ENCODE data around the gene EFCAB6.

EFCAB6 gene

GRCh38 chr22:43616645-43617044, 195.5 kb downstream of the EFCAB6 start:
- Histone ChIP-seq H3K4me1 (ENCODE audit: control insufficient read depth, insufficient read depth, low read length, poor library complexity, severe bottlenecking) (no peaks in the 10 kb centered on the region), H3K4me3 (ENCODE audit: insufficient read depth, low read depth, low read length, poor library complexity, severe bottlenecking) (no peak overlapping the region), H3K27me3 (replicated peaks; ENCODE audit: control insufficient read depth, insufficient read depth, low read length, poor library complexity, severe bottlenecking) (no peaks in the 10 kb centered on the region), H3K9me3 (ENCODE audit: control insufficient read depth, low read length) (no peaks in the 10 kb centered on the region), H3K27ac (ENCODE audit: insufficient read depth, low read length, poor library complexity, severe bottlenecking) (no peak overlapping the region), H3K36me3 (ENCODE audit: control insufficient read depth, insufficient read depth, low read length) (no peaks in the 10 kb centered on the region)
- DNase-seq, result no peak

GRCh38 chr22:43600265-43600664, 211.8 kb downstream of the EFCAB6 start:
- Histone ChIP-seq H3K4me3 (ENCODE audit: insufficient read depth, low read depth, low read length, poor library complexity, severe bottlenecking) (no peak overlapping the region), H3K4me1 (ENCODE audit: control insufficient read depth, insufficient read depth, low read length, poor library complexity, severe bottlenecking) (no peaks in the 10 kb centered on the region), H3K9me3 (ENCODE audit: control insufficient read depth, low read length) (no peaks in the 10 kb centered on the region), H3K27me3 (replicated peaks; ENCODE audit: control insufficient read depth, insufficient read depth, low read length, poor library complexity, severe bottlenecking) (no peaks in the 10 kb centered on the region), H3K36me3 (ENCODE audit: control insufficient read depth, insufficient read depth, low read length) (no peaks in the 10 kb centered on the region), H3K27ac (ENCODE audit: insufficient read depth, low read length, poor library complexity, severe bottlenecking) (no peak overlapping the region)
- no peak for DNase-seq

DNA sequence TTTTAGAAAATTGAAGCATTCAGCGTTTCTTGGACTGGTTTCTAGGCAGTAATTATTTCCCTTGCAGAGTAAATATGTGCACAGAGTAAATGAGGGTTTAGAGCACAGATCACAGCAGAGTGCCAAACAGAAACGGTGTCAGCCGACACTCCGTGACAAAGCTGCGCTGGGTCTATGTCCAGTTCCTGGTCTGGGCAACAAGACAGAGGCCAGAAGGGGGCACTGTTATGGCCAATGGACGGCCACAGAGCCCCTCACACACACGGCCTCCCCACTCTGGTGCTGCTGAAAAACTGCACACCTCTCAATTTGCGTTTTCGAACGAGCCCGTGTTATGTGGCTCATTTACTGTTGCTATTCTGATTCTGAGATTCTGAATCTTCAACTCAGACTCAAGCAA, 219.6 kb downstream of the EFCAB6 start:
- no peak for DNase-seq
- no peak overlapping the region for H3K27ac ChIP-seq (ENCODE audit: insufficient read depth, low read length, poor library complexity, severe bottlenecking)
- no peaks in the 10 kb centered on the region for H3K9me3 ChIP-seq (ENCODE audit: control insufficient read depth, low read length)
- H3K4me3 ChIP-seq (ENCODE audit: insufficient read depth, low read depth, low read length, poor library complexity, severe bottlenecking), result no peak overlapping the region
- H3K27me3 ChIP-seq (replicated peaks; ENCODE audit: control insufficient read depth, insufficient read depth, low read length, poor library complexity, severe bottlenecking), result no peaks in the 10 kb centered on the region
- no peaks in the 10 kb centered on the region for H3K36me3 ChIP-seq (ENCODE audit: control insufficient read depth, insufficient read depth, low read length)
- H3K4me1 ChIP-seq (ENCODE audit: control insufficient read depth, insufficient read depth, low read length, poor library complexity, severe bottlenecking), result no peaks in the 10 kb centered on the region

GRCh38 chr22:43591380-43591779, 220.7 kb downstream of the EFCAB6 start:
- H3K36me3 ChIP-seq (ENCODE audit: control insufficient read depth, insufficient read depth, low read length), result no peaks in the 10 kb centered on the region
- no peaks in the 10 kb centered on the region for H3K9me3 ChIP-seq (ENCODE audit: control insufficient read depth, low read length)
- H3K4me3 ChIP-seq (ENCODE audit: insufficient read depth, low read depth, low read length, poor library complexity, severe bottlenecking), result no peak overlapping the region
- H3K27me3 ChIP-seq (replicated peaks; ENCODE audit: control insufficient read depth, insufficient read depth, low read length, poor library complexity, severe bottlenecking), result no peaks in the 10 kb centered on the region
- no peak overlapping the region for H3K27ac ChIP-seq (ENCODE audit: insufficient read depth, low read length, poor library complexity, severe bottlenecking)
- no peak for DNase-seq
- no peaks in the 10 kb centered on the region for H3K4me1 ChIP-seq (ENCODE audit: control insufficient read depth, insufficient read depth, low read length, poor library complexity, severe bottlenecking)

GRCh38 chr22:43587574-43587973, 224.5 kb downstream of the EFCAB6 start:
- no peaks in the 10 kb centered on the region for H3K9me3 ChIP-seq (ENCODE audit: control insufficient read depth, low read length)
- H3K27ac ChIP-seq (ENCODE audit: insufficient read depth, low read length, poor library complexity, severe bottlenecking), result no peak overlapping the region
- DNase-seq, result no peak
- H3K36me3 ChIP-seq (ENCODE audit: control insufficient read depth, insufficient read depth, low read length), result no peaks in the 10 kb centered on the region
- H3K4me1 ChIP-seq (ENCODE audit: control insufficient read depth, insufficient read depth, low read length, poor library complexity, severe bottlenecking), result no peaks in the 10 kb centered on the region
- H3K27me3 ChIP-seq (replicated peaks; ENCODE audit: control insufficient read depth, insufficient read depth, low read length, poor library complexity, severe bottlenecking), result no peaks in the 10 kb centered on the region
- H3K4me3 ChIP-seq (ENCODE audit: insufficient read depth, low read depth, low read length, poor library complexity, severe bottlenecking), result no peak overlapping the region

DNA sequence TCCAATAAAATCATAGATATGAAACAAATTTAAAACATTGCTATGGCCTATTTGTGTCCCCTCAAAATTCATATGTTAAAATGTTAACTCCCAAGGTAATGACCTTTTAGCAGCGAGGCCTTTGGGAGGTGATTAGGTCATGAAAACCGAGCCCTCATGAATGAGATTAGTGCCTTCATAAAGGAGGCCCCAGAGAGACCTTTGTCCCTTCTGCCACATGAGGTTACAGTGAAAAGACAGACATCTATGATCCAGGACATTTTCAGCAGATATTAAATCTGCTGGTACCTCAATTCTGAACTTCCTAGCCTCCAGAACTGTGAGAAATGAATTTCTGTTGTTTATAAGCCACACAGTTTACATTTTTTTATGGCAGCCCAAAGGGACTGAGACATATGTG, 228.6 kb downstream of the EFCAB6 start:
- Histone ChIP-seq H3K27me3 (replicated peaks; ENCODE audit: control insufficient read depth, insufficient read depth, low read length, poor library complexity, severe bottlenecking) (no peaks in the 10 kb centered on the region), H3K36me3 (ENCODE audit: control insufficient read depth, insufficient read depth, low read length) (no peaks in the 10 kb centered on the region), H3K27ac (ENCODE audit: insufficient read depth, low read length, poor library complexity, severe bottlenecking) (no peak overlapping the region), H3K4me3 (ENCODE audit: insufficient read depth, low read depth, low read length, poor library complexity, severe bottlenecking) (no peak overlapping the region), H3K9me3 (ENCODE audit: control insufficient read depth, low read length) (no peaks in the 10 kb centered on the region), H3K4me1 (ENCODE audit: control insufficient read depth, insufficient read depth, low read length, poor library complexity, severe bottlenecking) (no peaks in the 10 kb centered on the region)
- DNase-seq, result no peak

- no peak for DNase-seq
Measured at GRCh38 chr22:43582394-43582793, 229.7 kb downstream of the EFCAB6 start.

GRCh38 chr22:43580271-43580750, 231.8 kb downstream of the EFCAB6 start:
- Histone ChIP-seq H3K27ac (ENCODE audit: insufficient read depth, low read length, poor library complexity, severe bottlenecking) (no peak overlapping the region), H3K4me3 (ENCODE audit: insufficient read depth, low read depth, low read length, poor library complexity, severe bottlenecking) (no peak overlapping the region), H3K4me1 (ENCODE audit: control insufficient read depth, insufficient read depth, low read length, poor library complexity, severe bottlenecking) (no peaks in the 10 kb centered on the region), H3K9me3 (ENCODE audit: control insufficient read depth, low read length) (no peaks in the 10 kb centered on the region), H3K27me3 (replicated peaks; ENCODE audit: control insufficient read depth, insufficient read depth, low read length, poor library complexity, severe bottlenecking) (no peaks in the 10 kb centered on the region), H3K36me3 (ENCODE audit: control insufficient read depth, insufficient read depth, low read length) (no peaks in the 10 kb centered on the region)
- no peak for DNase-seq

More at GRCh38 chr22:43582394-43582793, 229.7 kb downstream of the EFCAB6 start:
- Histone ChIP-seq H3K4me1 (ENCODE audit: control insufficient read depth, insufficient read depth, low read length, poor library complexity, severe bottlenecking) (no peaks in the 10 kb centered on the region), H3K4me3 (ENCODE audit: insufficient read depth, low read depth, low read length, poor library complexity, severe bottlenecking) (no peak overlapping the region), H3K27ac (ENCODE audit: insufficient read depth, low read length, poor library complexity, severe bottlenecking) (no peak overlapping the region), H3K27me3 (replicated peaks; ENCODE audit: control insufficient read depth, insufficient read depth, low read length, poor library complexity, severe bottlenecking) (no peaks in the 10 kb centered on the region), H3K36me3 (ENCODE audit: control insufficient read depth, insufficient read depth, low read length) (no peaks in the 10 kb centered on the region), H3K9me3 (ENCODE audit: control insufficient read depth, low read length) (no peaks in the 10 kb centered on the region)

- Histone ChIP-seq H3K27ac (ENCODE audit: insufficient read depth, low read length, poor library complexity, severe bottlenecking) (no peak overlapping the region), H3K4me1 (ENCODE audit: control insufficient read depth, insufficient read depth, low read length, poor library complexity, severe bottlenecking) (no peaks in the 10 kb centered on the region), H3K27me3 (replicated peaks; ENCODE audit: control insufficient read depth, insufficient read depth, low read length, poor library complexity, severe bottlenecking) (no peaks in the 10 kb centered on the region), H3K9me3 (ENCODE audit: control insufficient read depth, low read length) (no peaks in the 10 kb centered on the region), H3K36me3 (ENCODE audit: control insufficient read depth, insufficient read depth, low read length) (no peaks in the 10 kb centered on the region), H3K4me3 (ENCODE audit: insufficient read depth, low read depth, low read length, poor library complexity, severe bottlenecking) (no peak overlapping the region)
- no peak for DNase-seq
Measured at GRCh38 chr22:43574738-43575137, 237.4 kb downstream of the EFCAB6 start.

DNA sequence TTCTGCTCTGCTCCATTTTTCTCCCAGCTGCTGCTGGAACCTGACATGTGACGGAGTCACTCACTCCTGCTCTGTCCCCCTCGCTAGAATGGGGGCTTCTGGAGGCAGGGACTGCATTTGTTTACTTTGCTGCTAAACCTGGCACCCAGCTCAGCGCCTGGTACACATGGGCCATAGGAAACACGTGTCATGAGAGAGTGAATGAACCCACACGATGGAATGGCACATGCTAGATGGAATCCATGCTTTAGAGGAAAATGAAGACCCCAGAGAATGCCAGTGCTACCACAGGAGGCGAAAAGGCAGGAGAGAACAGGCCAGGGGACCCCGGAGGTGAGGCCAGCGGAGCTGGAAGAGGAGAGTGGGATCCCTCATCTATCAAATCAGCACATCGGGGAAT, 239.4 kb downstream of the EFCAB6 start:
- DNase-seq, result no peak
- Histone ChIP-seq H3K9me3 (ENCODE audit: control insufficient read depth, low read length) (no peaks in the 10 kb centered on the region), H3K4me3 (ENCODE audit: insufficient read depth, low read depth, low read length, poor library complexity, severe bottlenecking) (no peak overlapping the region), H3K27ac (ENCODE audit: insufficient read depth, low read length, poor library complexity, severe bottlenecking) (no peak overlapping the region), H3K36me3 (ENCODE audit: control insufficient read depth, insufficient read depth, low read length) (no peaks in the 10 kb centered on the region), H3K4me1 (ENCODE audit: control insufficient read depth, insufficient read depth, low read length, poor library complexity, severe bottlenecking) (no peaks in the 10 kb centered on the region), H3K27me3 (replicated peaks; ENCODE audit: control insufficient read depth, insufficient read depth, low read length, poor library complexity, severe bottlenecking) (no peaks in the 10 kb centered on the region)

GRCh38 chr22:43571181-43571580, 240.9 kb downstream of the EFCAB6 start:
- Histone ChIP-seq H3K27ac (ENCODE audit: insufficient read depth, low read length, poor library complexity, severe bottlenecking) (no peak overlapping the region), H3K9me3 (ENCODE audit: control insufficient read depth, low read length) (no peaks in the 10 kb centered on the region)
- DNase-seq, result no peak

More at GRCh38 chr22:43571181-43571580, 240.9 kb downstream of the EFCAB6 start:
- H3K27me3 ChIP-seq (replicated peaks; ENCODE audit: control insufficient read depth, insufficient read depth, low read length, poor library complexity, severe bottlenecking), result no peaks in the 10 kb centered on the region
- H3K4me3 ChIP-seq (ENCODE audit: insufficient read depth, low read depth, low read length, poor library complexity, severe bottlenecking), result no peak overlapping the region
- no peaks in the 10 kb centered on the region for H3K4me1 ChIP-seq (ENCODE audit: control insufficient read depth, insufficient read depth, low read length, poor library complexity, severe bottlenecking)
- no peaks in the 10 kb centered on the region for H3K36me3 ChIP-seq (ENCODE audit: control insufficient read depth, insufficient read depth, low read length)

Measured in effector memory CD4-positive, alpha-beta T cell (primary cell).